Aortic smooth muscle cell (primary cell): Measurements from ENCODE around the gene RAD23B. TPM values are rescaled to one million over a fixed set of nuclear protein-coding genes. Genes with fewer than 3 reads are reported as not detected.

Experiments
- total RNA-seq: library from RNA; depleted of rRNA; stranded (reverse); fragments of >200 nt; gene quantifications from 2 replicates; pipeline ENCODE4 v1.2.3, GENCODE V29; 2014

Gene RAD23B
- 87.7 and 91.9 TPM in 2 replicates for total RNA-seq

GRCh38 chr9:107282759-107283622, at the start of gene RAD23B:
RAD23B (plus strand) TSS chr9:107283279; CDS start chr9:107283630, 351 bp downstream.

Other genes with a start within 250 kb of the RAD23B start
- 25.3 and 32.1 TPM in 2 replicates for gene KLF4, start 206.5 kb downstream of the RAD23B start, total RNA-seq